Superior temporal gyrus (tissue), 1 donor: ENCODE results near the gene KRT8.
A peak's percentile ranks its signal among the peaks of the same experiment; 100 is the strongest.

ENCODE experiments used
- DNase-seq: peaks from one replicate; pipeline ENCODE4 v3.0.0-alpha.2; 2016; ENCODE audit errors: extremely low spot score

KRT8 gene

GRCh38 chr12:52925717-52926595 is 21.1 kb upstream of the KRT8 start:
- no peak for DNase-seq

- no peak for DNase-seq
Measured at GRCh38 chr12:52924764-52925716, 20.2 kb upstream of the KRT8 start.

GRCh38 chr12:52921488-52922165 is 16.8 kb upstream of the KRT8 start:
- DNase-seq: no peak

- no peak for DNase-seq
Measured at GRCh38 chr12:52920937-52921336, 16.1 kb upstream of the KRT8 start.

- no peak for DNase-seq
Measured at GRCh38 chr12:52918784-52919183, 13.9 kb upstream of the KRT8 start.

- no peak for DNase-seq
Measured at GRCh38 chr12:52918351-52918750, 13.5 kb upstream of the KRT8 start.

- DNase-seq: no peak
Measured at GRCh38 chr12:52917800-52918199, 12.9 kb upstream of the KRT8 start.

GRCh38 chr12:52916216-52916615 is 11.3 kb upstream of the KRT8 start:
- DNase-seq: no peak

- no peak for DNase-seq
Measured at GRCh38 chr12:52915637-52916036, 10.8 kb upstream of the KRT8 start.

- DNase-seq: no peak
Measured at GRCh38 chr12:52914576-52915121, 9.8 kb upstream of the KRT8 start.

GRCh38 chr12:52913431-52913821 is 8.6 kb upstream of the KRT8 start:
- DNase-seq: no peak

- no peak for DNase-seq
Measured at GRCh38 chr12:52912711-52913430, 8.0 kb upstream of the KRT8 start.

- DNase-seq: no peak
Measured at GRCh38 chr12:52910248-52910883, 5.5 kb upstream of the KRT8 start.

GRCh38 chr12:52909796-52910195 is 4.9 kb upstream of the KRT8 start:
- DNase-seq: no peak

- no peak for DNase-seq
Measured at GRCh38 chr12:52909331-52909730, 4.5 kb upstream of the KRT8 start.

GRCh38 chr12:52907092-52907810 is 2.4 kb upstream of the KRT8 start:
- DNase-seq: no peak

GRCh38 chr12:52906191-52906601 is 1.3 kb upstream of the KRT8 start:
- DNase-seq: no peak

- DNase-seq: no peak
Measured at GRCh38 chr12:52903855-52904508, 894 bp downstream of the KRT8 start.

- DNase-seq: peak; percentile 28
Measured at GRCh38 chr12:52903285-52903854, 1.5 kb downstream of the KRT8 start.
